SW480 (cell line): ENCODE results near the gene GNB2.
"Not testable (repeated sequence)": the region's sequence is repeated elsewhere in the genome, so short reads cannot be mapped to it uniquely, and the experiment has no call there.

Source experiments
- DNase-seq: peaks from one replicate; pipeline ENCODE4 v3.0.0-alpha.2; 2016; ENCODE audit warnings: low spot score

The GNB2 gene

DNA sequence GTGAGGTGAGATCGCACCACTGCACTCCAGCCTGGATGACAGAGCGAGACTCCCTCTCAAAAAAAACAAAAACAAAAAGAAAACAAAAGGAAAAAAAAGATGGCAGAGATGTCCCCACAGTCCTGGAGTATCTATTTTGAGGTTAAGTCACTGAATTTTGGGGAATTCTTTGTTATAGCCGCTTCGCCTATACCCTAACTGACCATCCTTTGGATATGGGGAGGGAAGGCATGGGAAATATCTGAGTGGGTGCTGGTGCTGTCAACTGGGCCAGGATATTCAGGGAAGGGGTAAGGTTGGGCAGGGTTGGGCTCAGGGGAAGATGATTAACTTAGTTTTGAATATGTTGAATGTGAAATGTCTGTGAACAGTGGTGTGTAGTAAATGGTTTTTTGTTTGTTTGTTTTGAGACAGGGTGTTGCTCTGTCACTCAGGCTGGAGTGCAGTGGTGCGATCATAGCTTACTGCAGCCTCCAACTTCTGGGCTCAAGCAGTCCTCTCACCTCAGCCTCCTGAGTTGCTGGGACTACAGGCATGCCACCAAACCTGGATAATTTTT, 8.3 kb upstream of the GNB2 start:
- DNase-seq: no peak

DNA sequence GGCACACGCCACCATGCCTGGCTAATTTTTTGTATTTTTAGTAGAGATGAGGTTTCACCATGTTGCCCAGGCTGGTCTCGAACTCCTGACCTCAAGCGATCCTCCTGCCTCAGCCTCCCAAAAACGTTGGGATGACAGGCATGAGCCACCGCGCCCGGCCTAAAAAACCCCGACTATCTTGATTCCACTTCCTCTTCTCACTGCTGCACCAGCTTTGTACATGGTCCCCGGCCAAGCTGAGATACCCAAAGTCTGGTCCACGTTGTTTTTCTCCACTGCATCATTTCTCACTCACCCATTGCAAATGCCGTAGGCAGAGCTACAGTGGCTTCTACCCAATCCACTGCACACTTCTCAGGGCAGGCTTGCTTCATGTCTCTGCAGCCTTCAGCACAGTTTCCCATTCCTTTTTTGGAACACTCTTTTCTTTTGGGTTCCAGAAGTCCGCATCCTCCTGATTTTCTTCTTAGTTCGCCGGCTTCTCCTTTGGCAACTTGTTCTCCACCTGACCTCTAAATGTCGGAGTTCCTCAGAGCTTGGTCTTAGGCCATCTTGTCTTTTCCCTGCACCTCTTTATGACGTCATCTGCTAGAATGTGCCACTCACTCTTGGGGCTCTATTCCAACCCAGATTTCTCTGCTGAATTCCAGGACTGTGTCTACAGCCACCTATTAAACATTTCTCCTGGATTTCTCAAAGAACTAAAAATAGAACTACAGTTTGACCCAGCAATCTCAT, 6.0 kb upstream of the GNB2 start:
- DNase-seq: no peak

DNA sequence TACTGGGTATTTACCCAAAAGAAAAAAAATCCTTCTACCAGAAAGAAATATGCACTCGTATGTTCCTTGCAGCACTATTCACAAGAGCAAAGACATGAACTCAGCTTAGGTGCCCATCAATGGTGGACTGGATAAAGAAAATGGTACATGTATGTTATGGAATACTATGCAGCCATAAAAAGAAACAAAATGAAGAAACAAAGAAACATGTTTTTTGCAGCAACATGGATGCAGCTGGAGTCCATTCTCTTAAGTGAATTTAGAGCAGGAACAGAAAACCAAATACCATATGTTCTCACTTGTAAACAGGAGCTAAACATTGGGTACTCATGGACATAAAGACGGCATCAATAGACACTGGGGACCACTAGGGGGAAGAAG, 5.5 kb upstream of the GNB2 start:
- DNase-seq: no peak

DNA sequence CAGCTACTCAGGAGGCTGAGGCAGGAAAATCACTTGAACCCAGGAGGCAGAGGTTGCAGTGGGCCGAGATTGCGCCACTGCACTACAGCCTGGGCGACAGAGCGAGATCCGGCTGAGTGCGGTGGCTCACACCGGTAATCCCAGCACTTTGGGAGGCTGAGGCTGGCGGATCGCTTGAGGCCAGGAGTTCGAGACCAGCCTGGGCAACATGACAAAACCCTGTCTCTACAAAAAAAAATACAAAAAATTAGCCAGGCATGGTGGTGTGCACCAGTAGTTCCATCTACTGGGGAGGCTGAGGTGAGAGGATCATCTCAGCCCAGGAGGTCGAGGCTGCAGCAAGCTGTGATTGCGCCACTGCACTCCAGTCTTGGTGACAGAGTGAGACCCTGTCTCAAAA, 4.4 kb upstream of the GNB2 start:
- DNase-seq: not testable (repeated sequence)

DNA sequence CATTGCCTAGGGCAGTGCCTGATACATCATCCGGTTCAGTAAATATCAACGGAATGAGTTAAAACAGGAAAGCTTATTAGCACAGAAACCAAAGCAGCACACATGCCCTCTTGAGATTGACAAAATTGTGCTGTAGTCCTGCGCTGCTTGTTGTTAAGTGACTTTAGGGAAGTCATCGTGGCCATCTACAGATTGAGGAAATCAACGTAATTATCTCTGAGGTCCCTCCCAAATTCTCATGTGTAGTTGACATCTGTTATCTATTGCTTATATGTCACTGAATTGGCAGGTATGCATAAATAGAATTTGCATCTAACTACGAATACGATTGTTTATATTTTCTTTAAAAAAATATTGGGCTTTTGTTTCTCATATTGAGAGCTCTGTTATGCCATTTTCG, 3.5 kb upstream of the GNB2 start:
- no peak for DNase-seq

DNA sequence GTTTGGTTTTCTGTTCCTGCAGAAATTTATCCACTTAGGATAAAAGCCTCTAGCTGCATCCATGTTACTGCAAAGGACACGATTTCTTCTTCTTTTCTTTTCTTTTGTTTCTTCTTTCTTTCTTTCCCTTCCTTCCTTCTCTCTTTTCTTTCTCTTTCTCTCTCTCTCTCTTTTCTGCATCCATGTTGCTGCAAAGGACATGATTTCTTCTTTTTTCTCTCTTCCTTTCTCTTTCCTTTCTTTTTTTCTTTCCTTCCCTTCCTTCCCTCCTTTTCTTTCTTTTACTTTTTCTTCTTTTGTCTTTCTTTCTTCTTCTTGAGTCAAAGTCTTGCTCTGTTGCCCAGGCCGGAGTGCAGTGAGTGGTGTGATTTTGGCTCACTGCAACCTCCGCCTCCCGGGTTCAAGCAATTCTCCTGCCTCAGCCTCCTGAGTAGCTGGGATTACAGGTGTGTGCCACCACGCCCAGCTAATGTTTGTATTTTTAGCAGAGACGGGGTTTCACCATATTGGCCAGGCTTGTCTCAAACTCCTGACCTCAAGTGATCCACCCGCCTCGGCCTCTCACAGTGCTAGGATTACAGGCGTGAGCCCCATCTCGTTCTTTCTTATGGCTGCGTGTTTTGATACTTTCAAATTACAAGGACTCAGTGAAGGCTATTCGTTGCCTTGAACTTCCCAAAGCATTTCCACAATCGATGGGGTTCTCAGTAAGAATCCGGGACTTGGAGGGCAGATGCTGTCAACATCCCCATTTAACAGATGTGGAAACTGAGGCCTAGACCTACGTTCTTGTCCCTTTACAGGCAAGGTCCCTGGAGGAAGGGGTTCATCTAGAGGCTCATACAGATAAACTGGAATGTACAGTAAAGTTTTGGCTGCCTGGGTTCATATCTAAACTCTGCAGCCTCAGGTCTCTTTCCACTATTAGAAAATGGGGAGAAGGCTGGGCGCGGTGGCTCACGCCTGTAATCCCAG, 1.9 kb upstream of the GNB2 start:
- no peak for DNase-seq

DNA sequence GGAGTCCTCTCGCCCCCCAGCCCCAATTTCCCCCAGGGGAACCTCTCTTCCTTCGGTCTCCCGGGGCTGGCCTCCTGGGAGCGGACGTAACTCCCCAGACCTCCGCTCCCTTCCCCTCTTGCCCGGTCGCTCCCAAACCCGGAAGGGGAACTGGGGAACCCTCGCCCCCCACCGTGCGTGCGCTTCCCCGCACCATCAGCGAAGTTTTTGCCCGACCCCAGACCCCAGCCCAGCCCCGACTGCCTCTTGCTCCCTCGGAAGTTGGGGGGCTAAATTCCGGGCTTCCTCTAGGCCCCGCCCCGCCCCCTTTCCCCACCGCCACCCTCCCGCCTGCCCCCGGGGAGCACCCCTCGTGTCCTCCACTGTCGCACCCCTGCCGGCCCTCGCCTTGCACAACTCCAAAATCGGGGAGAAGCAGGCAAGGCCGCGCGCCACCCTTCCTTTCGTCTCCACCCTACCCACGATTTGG, 436 bp downstream of the GNB2 start:
- peak; percentile 48 for DNase-seq

DNA sequence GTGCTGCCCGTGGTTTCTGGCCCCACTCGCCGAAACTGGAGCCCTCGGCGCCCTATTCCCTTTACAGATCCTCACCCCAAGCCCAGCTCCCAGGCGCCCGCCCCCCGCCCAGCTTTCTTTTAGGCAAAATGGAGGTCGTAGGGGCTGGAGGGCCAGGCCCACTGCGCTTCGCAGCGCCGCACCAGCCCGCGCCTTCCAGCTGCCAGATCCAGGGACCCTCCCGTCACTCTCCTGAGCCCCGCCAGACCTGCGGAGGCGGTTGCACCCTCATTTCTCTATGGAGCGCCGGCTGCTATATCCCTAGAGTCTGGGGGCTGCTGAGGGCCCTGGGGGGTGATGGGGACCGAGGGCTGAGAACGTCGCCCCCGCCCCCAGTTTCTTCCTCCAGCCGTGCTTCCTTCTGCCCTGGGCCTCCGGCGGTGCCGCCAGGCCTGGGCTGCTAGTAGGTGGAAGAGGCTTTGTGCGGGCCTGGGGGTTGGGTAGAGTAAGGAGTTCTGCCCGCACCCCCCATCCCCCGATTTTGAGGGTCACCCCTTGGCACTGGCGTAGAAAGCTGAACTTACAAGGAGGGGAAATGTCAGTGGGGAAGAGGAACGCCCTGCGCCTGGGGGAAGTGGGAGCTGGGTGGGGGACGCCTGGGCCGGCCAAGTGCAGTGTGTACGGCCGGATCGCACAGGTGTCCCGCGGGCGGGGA, 1.0 kb downstream of the GNB2 start:
- DNase-seq: peak; percentile 41

DNA sequence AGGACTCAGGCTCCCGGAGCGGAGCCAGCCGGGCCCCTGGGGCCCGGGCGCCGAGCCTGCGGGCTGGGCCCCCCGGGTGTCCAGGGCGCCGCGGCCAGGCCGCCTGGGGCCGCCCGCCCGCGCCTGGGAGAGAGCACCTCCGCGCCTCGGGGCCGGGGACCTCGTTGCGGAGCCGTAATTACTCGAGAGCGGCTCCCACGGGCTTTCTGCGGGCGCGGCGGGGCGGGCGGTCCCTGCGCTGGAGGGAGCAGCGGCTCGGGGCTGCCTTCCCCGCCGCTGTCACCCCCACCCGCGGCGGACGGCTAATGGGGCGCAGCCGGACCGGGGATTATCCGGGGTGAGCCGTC, 1.5 kb downstream of the GNB2 start:
- no peak for DNase-seq

DNA sequence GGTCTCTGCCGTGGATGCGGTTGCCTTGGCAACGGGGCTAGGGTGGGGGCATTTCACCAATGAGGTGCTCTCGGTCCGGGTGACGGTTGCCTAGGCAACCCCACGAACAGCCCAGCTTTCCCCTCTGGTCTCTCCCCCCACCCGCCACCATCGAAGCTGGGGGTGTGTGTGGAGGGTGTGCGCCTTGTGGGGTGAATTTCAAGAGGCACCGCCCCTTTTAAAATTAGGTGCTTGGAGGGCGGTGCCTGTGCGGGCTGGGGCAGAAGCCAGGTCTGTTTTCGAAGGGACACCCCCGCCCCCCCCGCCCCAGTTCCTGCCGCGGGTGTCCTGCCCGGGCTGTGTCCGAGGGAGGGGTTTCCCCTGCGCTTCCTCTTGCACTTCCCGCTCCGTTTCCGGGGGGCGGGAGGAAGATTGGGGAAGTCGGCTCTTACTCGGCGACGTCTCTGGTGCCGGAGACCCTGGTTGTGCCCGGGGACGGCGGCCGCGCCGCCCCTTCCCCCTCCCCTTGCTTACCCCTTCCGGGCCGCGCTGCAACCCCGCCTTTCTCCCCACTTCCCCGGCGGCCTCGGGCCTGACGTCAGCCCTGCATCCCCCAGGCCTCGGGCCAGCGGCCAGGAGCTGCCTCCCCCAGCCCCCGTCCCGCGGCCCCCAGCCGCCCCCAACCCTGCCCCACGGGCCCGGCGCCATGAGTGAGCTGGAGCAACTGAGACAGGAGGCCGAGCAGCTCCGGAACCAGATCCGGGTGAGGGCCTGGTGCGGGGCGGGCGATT, 2.2 kb downstream of the GNB2 start:
- DNase-seq: peak; percentile 64

DNA sequence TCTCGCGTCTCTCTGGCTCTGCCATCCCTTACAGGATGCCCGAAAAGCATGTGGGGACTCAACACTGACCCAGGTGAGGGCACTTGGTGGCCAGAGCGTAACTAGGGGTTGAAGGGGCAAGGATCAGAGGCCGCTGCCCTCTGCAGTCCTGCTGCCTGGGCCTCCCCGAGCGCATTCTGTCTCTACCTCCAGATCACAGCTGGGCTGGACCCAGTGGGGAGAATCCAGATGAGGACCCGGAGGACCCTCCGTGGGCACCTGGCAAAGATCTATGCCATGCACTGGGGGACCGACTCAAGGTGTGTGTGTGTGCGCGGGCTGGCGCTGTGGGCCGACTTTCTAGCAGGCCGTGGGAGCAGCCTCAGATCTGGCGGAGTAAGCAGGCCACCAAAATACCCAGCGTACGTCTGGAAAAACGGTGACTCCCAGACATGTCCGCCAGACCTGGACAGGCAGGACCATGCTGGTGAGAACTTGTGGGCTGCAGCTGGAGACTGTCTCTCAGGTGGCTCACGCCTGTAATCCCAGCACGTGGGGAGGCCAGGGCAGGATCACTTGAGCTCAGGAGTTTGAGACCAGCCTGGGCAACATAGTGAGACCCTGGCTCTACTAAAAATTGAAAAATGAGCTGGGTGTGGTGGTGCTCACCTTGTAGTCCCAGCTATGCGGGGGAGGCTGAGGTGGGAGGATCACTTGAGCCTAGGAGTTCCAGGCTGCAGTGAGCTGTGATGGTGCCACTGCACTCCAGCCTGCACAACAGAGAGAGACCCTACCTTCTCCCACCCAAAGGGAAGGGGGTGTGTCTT, 3.2 kb downstream of the GNB2 start:
- DNase-seq: no peak

DNA sequence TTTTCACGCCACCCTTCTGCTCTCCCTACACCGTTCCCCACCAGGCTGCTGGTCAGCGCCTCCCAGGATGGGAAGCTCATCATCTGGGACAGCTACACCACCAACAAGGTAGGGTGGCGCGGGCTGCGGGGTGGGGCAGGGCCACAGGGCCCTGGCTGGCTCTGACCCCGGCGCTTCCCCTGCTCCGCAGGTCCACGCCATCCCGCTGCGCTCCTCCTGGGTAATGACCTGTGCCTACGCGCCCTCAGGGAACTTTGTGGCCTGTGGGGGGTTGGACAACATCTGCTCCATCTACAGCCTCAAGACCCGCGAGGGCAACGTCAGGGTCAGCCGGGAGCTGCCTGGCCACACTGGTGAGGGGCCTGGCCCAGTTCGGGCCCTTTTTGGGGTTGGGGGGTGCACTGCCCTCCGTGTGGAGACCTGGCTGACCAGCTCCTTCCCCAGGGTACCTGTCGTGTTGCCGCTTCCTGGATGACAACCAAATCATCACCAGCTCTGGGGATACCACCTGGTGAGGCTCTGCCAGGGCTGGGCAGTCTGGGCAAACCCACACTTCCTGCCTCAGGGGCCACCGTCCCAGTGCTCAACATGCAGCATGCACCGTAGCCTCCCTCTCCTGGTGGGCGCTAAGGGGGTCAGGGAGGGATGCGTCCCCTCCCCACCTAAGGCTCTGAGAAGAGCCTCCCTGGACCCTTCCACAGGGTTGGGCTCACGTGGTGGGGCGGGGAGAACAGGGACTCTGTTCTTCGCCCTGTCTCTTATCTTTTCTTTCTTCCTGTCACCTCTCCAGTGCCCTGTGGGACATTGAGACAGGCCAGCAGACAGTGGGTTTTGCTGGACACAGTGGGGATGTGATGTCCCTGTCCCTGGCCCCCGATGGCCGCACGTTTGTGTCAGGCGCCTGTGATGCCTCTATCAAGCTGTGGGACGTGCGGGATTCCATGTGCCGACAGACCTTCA, 4.0 kb downstream of the GNB2 start:
- no peak for DNase-seq

DNA sequence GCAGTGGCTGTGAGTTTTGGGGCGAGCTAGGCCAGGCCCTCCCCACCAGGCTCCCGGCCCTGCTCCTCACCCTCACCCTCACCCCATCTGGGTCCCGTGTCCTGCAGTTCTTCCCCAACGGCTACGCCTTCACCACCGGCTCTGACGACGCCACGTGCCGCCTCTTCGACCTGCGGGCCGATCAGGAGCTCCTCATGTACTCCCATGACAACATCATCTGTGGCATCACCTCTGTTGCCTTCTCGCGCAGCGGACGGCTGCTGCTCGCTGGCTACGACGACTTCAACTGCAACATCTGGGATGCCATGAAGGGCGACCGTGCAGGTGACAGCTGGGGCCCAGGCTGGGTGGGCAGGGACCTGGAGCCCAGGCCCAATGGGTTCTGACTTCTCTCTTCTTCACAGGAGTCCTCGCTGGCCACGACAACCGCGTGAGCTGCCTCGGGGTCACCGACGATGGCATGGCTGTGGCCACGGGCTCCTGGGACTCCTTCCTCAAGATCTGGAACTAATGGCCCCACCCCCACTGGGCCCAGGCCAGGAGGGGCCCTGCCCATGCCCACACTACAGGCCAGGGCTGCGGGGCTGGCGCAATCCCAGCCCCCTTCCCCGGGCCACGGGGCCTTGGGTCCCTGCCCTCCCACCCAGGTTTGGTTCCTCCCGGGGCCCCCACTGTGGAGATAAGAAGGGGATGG, 4.9 kb downstream of the GNB2 start:
- DNase-seq: no peak

DNA sequence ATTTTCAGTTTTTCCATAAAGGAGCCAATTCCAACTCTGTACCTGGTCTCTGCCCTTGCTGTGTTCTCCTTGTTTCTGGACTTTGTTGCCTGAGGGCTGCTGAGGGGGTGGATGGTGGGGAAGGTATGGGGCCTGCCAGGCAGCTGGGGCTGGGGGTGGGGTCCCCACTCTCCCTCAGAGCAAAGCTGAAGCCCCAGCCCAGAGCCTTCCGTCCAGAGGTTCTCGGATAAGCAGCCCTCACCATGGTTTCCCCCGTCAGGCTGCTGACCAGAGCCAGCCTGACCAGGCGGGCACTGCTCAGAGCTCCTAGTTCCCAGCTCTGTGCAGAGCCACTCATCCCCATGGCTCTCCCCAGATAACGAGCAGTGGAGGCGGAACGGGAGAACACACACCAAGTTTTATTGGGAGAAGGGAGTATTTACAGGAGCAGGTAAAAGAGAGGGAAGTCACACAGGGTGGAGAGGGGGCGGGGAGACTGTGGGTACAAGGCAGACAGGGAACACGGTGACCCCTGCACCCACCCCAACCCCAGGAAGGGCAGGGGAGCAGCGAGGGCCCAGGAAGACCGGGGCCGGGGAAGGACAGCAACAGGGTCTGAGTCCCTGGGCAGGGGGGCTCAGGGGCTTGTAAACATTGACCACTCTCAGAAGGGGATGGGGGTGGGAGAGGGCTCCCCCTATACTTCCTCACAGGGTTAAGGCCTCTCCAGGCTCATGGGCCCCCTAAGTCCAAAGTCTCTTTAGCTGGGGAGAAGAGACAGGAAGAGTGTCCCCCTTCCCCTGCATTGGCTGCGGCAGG, 5.8 kb downstream of the GNB2 start:
- DNase-seq: no peak

DNA sequence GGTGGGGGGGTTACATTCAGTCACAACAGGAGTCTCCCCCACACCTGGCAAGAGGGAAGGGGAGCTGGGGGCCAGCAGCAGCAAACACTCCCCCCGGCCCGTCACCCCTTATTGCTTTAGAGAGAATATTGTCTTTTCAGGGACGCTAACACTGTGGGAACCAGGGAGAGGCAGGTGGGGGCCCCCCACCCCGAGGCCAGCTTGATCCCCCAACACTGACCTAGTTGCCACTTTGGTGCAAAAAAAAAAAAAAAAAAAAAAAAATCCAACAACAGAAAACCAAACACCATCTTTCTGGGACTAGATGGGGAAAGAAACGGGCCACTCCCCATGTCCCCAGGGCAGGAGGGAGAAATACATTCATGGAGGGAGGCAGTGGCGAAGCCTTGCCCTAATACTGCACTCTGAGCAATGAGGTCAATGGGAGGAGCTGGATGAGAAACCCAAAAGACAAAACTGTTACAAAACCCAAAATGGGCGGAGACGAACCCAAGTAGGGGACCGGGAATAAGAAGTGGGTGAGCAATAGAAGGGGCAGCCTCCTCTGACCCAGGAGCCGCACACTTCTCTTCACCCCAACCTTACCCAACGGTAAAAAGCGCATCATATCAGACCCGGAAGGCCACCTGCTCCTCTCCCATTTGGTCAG, 6.5 kb downstream of the GNB2 start:
- no peak for DNase-seq

DNA sequence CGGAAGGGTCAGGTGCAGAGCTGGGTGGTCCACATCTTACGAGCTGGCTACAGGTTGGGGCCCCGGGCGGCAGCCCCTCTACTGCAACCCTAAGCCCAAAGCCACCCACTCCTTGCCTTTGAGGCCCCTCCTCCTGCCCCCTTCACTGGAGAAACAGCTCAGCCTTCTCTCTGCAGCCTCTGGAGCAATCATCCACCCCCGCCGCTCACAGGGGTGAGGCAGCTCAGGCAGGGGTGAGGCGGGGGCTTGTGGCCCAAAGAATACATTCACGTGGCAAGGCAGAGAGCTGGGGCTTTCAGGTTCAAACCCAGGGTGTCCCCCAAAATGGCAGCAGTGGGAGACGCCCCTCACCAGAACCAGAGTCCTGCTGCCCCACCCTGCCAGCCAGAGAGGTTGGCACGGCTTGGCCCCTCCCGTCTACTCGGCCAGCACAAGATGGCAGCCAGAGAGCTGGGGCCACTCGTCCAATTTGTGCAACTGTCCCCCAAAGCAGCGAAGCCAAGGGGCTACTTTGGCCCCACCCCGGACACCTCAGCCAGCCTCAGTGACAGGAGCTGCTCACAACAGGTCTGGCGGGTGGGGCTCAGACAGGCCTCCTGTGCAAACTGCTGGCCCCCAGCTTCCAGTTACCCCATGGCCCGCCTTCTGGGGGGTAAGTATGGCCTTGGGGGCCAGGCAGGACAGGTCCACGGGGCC, 7.2 kb downstream of the GNB2 start:
- DNase-seq: no peak
